Panc1 (cell line): Measurements from ENCODE around the gene FOXO4.

Experiments
- POLR2AphosphoS5 ChIP-seq: IDR thresholded peaks from 2 replicates; pipeline ENCODE4 v1.6.1; 2012; ENCODE audit warnings: mild to moderate bottlenecking, low read depth, low read length, moderate library complexity
- SIN3A ChIP-seq: IDR thresholded peaks from 2 replicates; pipeline ENCODE4 v1.6.1; 2012; ENCODE audit warnings: low read depth, mild to moderate bottlenecking, low read length, moderate library complexity, borderline replicate concordance; ENCODE audit not compliant: insufficient read depth
- TF ChIP-seq, protein P1 (sequence below): fragments of 450-650 bp; IDR thresholded peaks from 2 replicates; pipeline ENCODE4 v1.5.1; 2017; ENCODE audit warnings: mild to moderate bottlenecking
- TF ChIP-seq, protein P2 (sequence below), 2 experiments: IDR thresholded peaks; 2 replicates each; pipeline ENCODE4 v1.6.1; 2011 to 2012; ENCODE audit warnings: low read depth in 2 of 2, control low read depth in 1 of 2, low read length in 1 of 2, mild to moderate bottlenecking in 1 of 2, moderate library complexity in 1 of 2; ENCODE audit not compliant: insufficient read depth in 1 of 2

DNA sequence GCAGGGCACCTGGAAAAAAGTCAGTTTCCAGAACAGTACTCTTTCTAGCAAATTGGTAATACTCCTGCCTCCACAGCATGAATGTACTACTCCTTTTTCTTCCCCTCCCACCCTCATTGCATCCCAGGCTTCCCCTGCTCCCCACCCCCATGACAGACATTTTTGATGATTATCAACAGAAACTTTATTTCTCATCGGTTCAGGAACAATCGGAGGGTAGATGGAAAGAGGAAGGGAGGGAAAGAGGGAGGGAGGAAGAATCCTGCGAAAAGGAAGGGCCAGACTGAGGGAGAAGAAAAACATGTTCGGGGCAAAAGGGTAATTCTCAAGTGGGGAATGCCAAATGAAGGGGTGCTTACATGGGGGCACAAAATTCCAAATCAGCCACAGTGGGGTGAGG lies 11.6 kb downstream of the FOXO4 start:
- TF ChIP-seq SIN3A (no peak), POLR2AphosphoS5 (no peak)
- TF ChIP-seq, protein P1, sequence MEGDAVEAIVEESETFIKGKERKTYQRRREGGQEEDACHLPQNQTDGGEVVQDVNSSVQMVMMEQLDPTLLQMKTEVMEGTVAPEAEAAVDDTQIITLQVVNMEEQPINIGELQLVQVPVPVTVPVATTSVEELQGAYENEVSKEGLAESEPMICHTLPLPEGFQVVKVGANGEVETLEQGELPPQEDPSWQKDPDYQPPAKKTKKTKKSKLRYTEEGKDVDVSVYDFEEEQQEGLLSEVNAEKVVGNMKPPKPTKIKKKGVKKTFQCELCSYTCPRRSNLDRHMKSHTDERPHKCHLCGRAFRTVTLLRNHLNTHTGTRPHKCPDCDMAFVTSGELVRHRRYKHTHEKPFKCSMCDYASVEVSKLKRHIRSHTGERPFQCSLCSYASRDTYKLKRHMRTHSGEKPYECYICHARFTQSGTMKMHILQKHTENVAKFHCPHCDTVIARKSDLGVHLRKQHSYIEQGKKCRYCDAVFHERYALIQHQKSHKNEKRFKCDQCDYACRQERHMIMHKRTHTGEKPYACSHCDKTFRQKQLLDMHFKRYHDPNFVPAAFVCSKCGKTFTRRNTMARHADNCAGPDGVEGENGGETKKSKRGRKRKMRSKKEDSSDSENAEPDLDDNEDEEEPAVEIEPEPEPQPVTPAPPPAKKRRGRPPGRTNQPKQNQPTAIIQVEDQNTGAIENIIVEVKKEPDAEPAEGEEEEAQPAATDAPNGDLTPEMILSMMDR = no peak
- TF ChIP-seq, protein P2, sequence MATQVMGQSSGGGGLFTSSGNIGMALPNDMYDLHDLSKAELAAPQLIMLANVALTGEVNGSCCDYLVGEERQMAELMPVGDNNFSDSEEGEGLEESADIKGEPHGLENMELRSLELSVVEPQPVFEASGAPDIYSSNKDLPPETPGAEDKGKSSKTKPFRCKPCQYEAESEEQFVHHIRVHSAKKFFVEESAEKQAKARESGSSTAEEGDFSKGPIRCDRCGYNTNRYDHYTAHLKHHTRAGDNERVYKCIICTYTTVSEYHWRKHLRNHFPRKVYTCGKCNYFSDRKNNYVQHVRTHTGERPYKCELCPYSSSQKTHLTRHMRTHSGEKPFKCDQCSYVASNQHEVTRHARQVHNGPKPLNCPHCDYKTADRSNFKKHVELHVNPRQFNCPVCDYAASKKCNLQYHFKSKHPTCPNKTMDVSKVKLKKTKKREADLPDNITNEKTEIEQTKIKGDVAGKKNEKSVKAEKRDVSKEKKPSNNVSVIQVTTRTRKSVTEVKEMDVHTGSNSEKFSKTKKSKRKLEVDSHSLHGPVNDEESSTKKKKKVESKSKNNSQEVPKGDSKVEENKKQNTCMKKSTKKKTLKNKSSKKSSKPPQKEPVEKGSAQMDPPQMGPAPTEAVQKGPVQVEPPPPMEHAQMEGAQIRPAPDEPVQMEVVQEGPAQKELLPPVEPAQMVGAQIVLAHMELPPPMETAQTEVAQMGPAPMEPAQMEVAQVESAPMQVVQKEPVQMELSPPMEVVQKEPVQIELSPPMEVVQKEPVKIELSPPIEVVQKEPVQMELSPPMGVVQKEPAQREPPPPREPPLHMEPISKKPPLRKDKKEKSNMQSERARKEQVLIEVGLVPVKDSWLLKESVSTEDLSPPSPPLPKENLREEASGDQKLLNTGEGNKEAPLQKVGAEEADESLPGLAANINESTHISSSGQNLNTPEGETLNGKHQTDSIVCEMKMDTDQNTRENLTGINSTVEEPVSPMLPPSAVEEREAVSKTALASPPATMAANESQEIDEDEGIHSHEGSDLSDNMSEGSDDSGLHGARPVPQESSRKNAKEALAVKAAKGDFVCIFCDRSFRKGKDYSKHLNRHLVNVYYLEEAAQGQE (IDR thresholded peaks at IDR 0.05; ENCODE audit: insufficient read depth in 1 of 2, low read depth in 2 of 2, low read length in 1 of 2) = no peak
